ENCODE data around the gene GOLGA6A.
"Not testable (repeated sequence)": the region's sequence is repeated elsewhere in the genome, so short reads cannot be mapped to it uniquely, and the experiment has no call there.

The GOLGA6A gene

DNA sequence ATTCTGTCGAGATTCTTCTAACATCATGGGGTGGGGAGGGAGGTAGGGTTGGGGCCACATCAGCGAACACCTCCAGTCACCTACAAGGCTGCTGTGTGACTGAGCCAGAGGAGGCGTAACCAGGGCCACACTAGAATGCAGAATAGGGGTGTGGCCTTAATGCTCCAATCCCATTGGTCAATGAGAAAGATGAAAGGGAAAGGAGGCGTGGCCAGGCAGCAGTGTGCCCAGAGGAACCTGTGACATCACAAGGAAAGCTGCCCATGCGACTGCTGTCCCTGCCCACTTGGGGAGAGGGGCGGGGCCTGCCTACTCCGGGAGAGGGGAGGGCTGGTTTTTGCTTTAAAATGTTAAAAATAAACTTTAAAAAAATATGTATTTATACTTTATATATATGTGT, at the start of gene GOLGA6A:
Gene GOLGA6A, minus strand, starts transcription at position 101 of the 400 bp plus-strand sequence. Its CDS starts 41 bp downstream, at position 60.
- not testable (repeated sequence) for DNase-seq (ENCODE audit: low read depth); H3K4me3 ChIP-seq (ENCODE audit: low read length)

DNA sequence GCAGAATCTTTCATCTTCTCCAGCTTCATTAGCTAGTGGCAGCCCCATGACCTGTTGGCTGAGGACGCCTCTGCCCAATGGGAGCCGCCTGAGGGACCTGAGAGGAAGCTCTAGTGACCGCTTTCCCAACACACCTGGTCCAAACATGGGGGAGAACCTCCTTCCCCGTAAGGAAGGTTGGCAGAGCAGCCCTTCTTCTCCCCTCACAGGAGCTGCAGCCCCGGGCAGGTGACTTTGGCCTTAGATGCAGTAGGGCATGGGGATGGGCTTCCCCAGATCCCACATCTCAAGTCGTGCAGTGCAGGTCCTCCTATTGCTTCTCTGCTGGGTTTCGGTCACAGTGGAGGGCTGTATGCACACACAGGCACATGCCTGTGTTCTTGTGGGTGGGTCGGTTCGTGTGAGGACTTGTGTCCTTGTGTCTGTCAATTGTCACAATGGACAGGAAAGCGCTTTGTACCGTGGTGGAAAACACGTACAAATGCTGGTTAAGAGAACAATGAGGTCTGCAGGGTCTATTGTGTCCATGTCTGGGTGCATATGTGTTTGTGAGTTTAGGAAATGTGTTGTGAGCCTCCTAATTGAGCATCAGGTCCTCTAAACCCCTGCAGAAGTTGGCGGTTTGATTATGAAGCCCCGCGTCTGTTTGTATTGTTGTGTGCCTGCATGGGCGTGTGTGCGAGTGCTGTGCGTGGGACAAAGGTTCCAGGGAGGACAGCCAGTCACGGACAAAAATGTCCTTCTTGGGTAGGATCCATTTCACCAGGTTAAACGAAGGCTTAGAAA, 49.5 kb upstream of the GOLGA6A start:
- no peak for TF ChIP-seq CTCF (conservative IDR thresholded peaks at IDR 0.05; ENCODE audit: low read depth, low read length)
- H3K4me3 ChIP-seq (ENCODE audit: low read length): no peak overlapping the region
- no peak for DNase-seq (ENCODE audit: low read depth)

- no peak for DNase-seq (ENCODE audit: low read depth)
- H3K4me3 ChIP-seq (ENCODE audit: low read length): no peak overlapping the region
- TF ChIP-seq CTCF (conservative IDR thresholded peaks at IDR 0.05; ENCODE audit: low read depth, low read length): no peak
Measured at GRCh38 chr15:74130849-74131627, 48.7 kb upstream of the GOLGA6A start.

- DNase-seq (ENCODE audit: low read depth): no peak
- H3K4me3 ChIP-seq (ENCODE audit: low read length): no peak within 1 kb of the TSS
Measured at GRCh38 chr15:74130155-74130848, 48.0 kb upstream of the GOLGA6A start, which contains the start of gene ISLR2. Gene ISLR2, plus strand, starts transcription at chr15:74130586. Its CDS starts 2,169 bp downstream, at chr15:74132755.

DNA sequence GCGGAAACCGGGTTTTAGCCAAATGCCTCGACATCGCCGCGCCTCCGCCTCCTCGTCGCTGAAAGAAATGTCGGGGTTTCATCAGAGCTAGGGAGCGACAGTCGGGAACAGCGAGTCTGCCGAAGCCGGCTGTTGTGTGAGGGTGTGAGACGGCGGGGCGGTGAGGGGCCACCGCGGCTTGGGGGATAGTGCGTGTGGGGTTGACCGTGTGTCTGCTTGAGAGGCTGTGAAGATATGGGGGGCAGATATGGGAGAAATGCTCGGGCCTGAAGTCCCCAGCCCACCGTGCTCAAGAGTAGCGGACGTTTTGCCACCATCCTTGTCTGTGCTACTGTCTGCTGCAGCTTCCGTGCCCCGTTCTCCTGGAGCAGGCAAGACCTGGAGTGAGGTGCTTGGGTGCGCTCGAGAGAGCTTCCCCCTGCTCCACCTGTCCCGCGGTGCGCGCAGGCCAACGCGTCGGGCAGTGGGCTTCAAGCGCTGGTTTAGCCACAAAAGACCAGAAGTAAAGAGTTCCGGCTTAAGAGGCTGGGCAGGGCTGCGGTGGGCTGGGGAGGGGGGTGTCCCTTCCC, 47.3 kb upstream of the GOLGA6A start:
- no peak for DNase-seq (ENCODE audit: low read depth)
- TF ChIP-seq CTCF (conservative IDR thresholded peaks at IDR 0.05; ENCODE audit: low read depth, low read length): no peak
- no peak overlapping the region for H3K4me3 ChIP-seq (ENCODE audit: low read length)

More at GRCh38 chr15:74130155-74130848, 48.0 kb upstream of the GOLGA6A start, which contains the start of gene ISLR2:
- TF ChIP-seq CTCF (conservative IDR thresholded peaks at IDR 0.05; ENCODE audit: low read depth, low read length): no peak

DNA sequence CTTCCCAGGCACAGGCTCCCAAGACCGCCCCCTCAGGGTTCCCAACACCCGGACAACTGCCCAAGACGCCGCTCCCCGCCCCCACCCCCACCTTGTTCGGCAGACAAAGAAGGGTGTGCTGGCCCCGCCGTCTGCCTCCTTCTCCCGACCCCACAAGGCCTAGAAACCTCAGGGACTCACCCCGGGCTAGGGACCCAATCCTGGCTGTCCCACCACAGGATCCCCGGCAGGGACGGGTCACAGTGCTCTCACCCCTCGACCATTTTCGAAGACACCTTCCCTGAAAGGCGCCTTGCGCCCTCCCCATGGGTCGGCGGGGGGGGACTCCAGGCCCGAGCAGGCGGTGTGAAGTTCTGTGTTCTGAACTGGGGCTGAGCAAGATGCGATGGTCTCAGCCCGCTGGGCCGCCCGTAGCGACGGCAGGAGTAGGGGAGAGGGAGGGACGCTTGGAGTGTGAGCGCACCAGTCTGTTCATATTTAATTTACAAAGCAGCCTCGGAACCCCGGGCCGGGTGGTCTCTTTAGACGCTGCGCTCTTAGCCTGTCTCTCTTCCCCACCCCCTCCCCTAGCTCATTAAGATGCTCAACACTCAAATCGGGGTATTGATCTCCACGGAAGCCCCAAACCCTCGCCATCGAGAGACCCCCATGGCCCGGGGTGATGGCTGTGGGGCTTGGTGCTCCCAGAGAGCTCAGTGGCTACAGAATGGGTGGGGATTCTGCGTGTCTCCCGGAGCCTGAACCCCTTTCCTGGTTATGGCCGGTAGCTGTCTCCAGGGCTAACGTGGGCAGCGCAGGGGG, 46.6 kb upstream of the GOLGA6A start:
- no peak for DNase-seq (ENCODE audit: low read depth)
- no peak for TF ChIP-seq CTCF (conservative IDR thresholded peaks at IDR 0.05; ENCODE audit: low read depth, low read length)
- H3K4me3 ChIP-seq (ENCODE audit: low read length): no peak overlapping the region

Measured in retinal pigment epithelial cell (primary cell).